Measurements from ENCODE around the gene EPB41.

DNA sequence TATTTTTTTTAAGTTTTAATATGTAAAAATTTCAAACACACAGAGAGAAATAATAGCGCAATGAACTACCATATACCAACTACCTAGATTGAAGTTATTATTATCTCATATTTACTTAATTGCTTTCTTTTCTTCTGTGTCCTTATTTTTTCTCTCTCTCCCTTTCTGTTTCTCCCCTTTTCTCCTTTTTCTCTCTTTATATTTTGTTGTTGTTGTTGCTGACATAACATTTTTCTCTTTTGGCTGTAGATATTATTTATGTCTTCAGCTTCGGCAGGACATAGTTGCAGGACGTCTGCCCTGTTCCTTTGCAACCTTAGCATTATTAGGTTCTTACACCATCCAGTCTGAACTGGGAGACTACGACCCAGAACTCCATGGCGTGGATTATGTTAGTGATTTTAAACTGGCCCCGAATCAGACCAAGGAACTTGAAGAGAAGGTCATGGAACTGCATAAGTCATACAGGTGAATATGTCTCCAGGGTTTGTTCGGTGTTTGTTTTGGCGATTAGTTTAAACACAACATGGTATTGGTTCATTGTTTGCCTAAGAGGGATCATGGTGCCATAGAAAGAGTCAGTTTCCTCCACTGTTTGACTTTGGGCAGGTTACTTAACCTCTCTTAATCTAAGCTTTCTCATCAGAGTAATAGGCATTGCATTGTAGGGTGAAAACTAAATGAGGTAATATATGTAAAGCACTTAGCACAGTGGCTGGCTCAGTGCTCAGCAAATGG lies 103.8 kb downstream of the EPB41 start:
- TF ChIP-seq CTCF (conservative IDR thresholded peaks at IDR 0.05 in 1 of 2, IDR thresholded peaks at IDR 0.05 in 1 of 2; ENCODE audit: extremely low read depth in 1 of 2, insufficient read depth in 1 of 2, low read depth in 1 of 2, low read length in 2 of 2) (no peak), EZH2 (IDR thresholded peaks at IDR 0.05; ENCODE audit: borderline replicate concordance, low read length) (no peak)

Measured in mammary epithelial cell (primary cell).